SJSA1 (cell line): ENCODE data around the gene LASP1. TPM values are rescaled to one million over a fixed set of nuclear protein-coding genes. Genes with fewer than 3 reads are reported as not detected.

Experiments used
- DNase-seq, 2 experiments: peaks; one replicate each; pipeline ENCODE4 v3.0.0-alpha.2; 2015 to 2020; ENCODE audit warnings: low spot score in 2 of 2, low read depth in 1 of 2
- H3K27ac ChIP-seq: fragments of 250-450 bp; sonication (Bioruptor Pico); 2 replicates; pipeline ENCODE4 v1.5.1; 2020; ENCODE audit warnings: mild to moderate bottlenecking, moderate library complexity
- H3K27me3 ChIP-seq: fragments of 250-450 bp; sonication (Bioruptor Pico); replicated peaks from 2 replicates; pipeline ENCODE4 v1.5.1; 2020; ENCODE audit warnings: mild to moderate bottlenecking, moderate library complexity
- H3K36me3 ChIP-seq: fragments of 250-450 bp; sonication (Bioruptor Pico); 2 replicates; pipeline ENCODE4 v1.5.1; 2020; ENCODE audit warnings: mild to moderate bottlenecking
- H3K4me1 ChIP-seq: fragments of 250-450 bp; sonication (Bioruptor Pico); replicated peaks from 2 replicates; pipeline ENCODE4 v1.6.1; 2021; ENCODE audit warnings: mild to moderate bottlenecking
- H3K4me3 ChIP-seq: fragments of 250-450 bp; sonication (Bioruptor Pico); 2 replicates; pipeline ENCODE4 v1.5.1; 2020; ENCODE audit warnings: mild to moderate bottlenecking
- H3K9me3 ChIP-seq: fragments of 250-450 bp; sonication (Bioruptor Pico); replicated peaks from 2 replicates; pipeline ENCODE4 v1.5.1; 2020; ENCODE audit warnings: mild to moderate bottlenecking
- total RNA-seq: library from RNA; depleted of rRNA; stranded (reverse); fragments of >200 nt; shearing (Covaris generic); gene quantifications from 2 replicates; pipeline ENCODE4 v1.2.3, GENCODE V29; 2014

LASP1 gene
- total RNA-seq, 1 experiment from 2014 or later, result 174 TPM

DNA sequence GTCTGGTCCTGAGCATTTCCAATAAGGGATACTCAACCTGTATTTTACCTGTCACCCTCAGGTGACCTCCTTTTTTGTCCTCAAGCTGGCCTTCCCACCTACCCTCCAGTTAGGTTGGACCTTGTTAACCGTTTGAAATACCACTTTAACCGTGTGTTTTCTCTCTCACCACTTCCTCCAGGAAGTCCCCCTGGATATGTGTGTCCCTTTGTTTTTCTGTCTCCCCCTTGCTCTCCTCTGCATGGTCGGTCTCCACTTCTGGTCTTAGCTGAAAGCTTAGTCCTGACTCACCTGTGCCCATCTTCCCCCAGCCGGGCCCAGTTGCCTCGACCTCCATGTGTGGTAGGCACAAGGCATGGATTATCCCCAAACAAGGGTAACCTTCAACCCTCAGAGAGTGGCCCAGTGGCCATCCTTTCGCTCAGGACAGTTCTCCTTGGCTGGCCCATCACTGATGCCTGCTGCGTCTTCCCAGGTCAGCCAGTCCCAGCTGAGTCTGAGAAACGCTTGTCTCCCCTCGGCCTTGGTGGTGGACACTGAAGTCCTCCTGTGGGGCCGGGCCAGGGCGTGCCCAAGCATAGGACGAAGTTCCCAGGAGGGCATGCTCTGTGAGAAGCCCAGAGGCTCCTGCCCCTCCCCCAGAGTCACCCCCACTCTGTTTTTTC is 20.0 kb downstream of the LASP1 start:
- H3K36me3 ChIP-seq, result peaks cover 97% of the 10 kb centered on the region
- H3K9me3 ChIP-seq, result no peaks in the 10 kb centered on the region
- H3K4me1 ChIP-seq, result no peaks in the 10 kb centered on the region
- no peak for DNase-seq
- no peak overlapping the region for H3K27ac ChIP-seq
- H3K27me3 ChIP-seq, result no peaks in the 10 kb centered on the region
- H3K4me3 ChIP-seq, result no peak overlapping the region

DNA sequence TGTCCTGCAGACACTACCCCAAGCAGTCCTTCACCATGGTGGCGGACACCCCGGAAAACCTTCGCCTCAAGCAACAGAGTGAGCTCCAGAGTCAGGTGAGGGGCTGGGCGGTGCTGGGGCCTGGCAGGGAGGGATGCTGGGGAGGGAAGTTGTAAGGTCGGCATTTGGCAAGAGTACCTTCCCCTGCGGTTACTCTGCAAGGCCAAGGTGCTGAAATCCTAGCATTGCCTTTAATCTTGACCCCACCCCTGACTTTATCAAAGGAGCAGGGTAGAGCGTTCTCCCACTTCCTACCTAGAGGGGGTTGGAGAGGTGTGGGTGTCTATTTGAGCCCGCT is 20.5 kb downstream of the LASP1 start:
- no peak overlapping the region for H3K4me3 ChIP-seq
- peaks cover 95% of the 10 kb centered on the region for H3K36me3 ChIP-seq
- no peaks in the 10 kb centered on the region for H3K4me1 ChIP-seq
- no peaks in the 10 kb centered on the region for H3K9me3 ChIP-seq
- no peak for DNase-seq
- no peak overlapping the region for H3K27ac ChIP-seq
- H3K27me3 ChIP-seq, result no peaks in the 10 kb centered on the region

DNA sequence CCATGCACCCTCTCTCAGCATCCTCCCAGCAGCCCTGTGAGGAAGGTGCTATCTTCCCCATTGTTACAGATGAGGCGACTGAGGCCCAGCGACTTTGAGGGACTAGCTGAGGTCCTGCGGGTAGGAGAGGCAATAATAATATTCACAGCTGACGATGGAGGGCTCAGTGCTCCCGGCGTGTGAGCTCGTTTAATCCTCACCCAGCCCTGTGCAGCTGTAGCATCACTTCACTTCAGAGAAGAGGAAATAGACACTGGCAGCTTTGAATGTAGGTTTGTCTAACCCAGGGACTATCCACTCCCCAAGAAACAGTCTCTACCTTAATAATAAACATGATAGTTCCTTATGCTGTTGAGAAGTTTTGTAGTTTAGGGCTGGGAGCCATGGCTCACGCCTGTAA is 21.6 kb downstream of the LASP1 start:
- Histone ChIP-seq H3K27ac (no peak overlapping the region), H3K9me3 (no peaks in the 10 kb centered on the region), H3K4me3 (no peak overlapping the region), H3K27me3 (no peaks in the 10 kb centered on the region), H3K36me3 (peaks cover 96% of the 10 kb centered on the region), H3K4me1 (no peaks in the 10 kb centered on the region)
- no peak for DNase-seq

DNA sequence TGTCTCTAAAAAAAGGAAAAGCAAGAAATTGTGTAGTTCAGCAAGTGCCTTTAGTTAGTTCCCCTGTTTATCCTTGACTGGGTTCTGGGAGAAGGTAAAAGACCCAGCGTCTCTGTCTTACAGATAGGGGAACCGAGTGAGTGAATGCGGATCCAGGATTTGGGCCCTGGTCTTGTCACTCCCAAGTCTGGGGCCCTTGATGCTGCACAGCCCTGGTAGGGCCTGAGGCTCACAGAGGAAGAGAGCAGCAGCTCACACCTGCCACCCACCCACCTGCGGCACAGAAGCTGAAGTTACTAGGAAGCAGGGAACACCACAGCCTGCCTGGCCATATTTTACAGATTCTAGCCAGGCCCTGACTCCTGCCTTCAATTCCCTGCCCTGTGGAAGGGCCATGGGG is 22.2 kb downstream of the LASP1 start:
- no peaks in the 10 kb centered on the region for H3K27me3 ChIP-seq
- H3K4me3 ChIP-seq, result no peak overlapping the region
- H3K27ac ChIP-seq, result no peak overlapping the region
- H3K9me3 ChIP-seq, result no peaks in the 10 kb centered on the region
- DNase-seq, result no peak
- H3K4me1 ChIP-seq, result no peaks in the 10 kb centered on the region
- peaks cover 96% of the 10 kb centered on the region for H3K36me3 ChIP-seq

DNA sequence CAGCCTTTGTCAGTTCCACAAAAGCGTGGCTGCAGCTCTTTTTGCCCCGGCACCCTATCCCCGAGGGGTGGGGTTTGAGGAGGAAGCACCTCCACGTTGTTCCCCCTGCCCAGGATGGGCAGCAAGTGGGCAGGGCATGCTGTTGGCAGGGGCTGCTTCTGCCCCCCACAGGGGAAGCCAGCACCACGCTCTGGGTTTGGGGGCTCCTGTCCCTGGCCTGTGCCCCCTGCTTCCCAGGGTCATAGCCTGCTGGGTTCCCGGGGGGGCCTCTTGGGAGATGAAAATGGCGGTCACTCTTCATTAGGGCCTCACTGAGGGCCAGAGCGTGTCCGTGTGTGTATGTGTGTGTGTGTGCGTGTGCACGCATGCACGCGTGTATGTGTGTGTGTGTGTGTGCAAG is 22.8 kb downstream of the LASP1 start:
- H3K36me3 ChIP-seq, result peaks cover 96% of the 10 kb centered on the region
- no peak for DNase-seq
- no peak overlapping the region for H3K27ac ChIP-seq

DNA sequence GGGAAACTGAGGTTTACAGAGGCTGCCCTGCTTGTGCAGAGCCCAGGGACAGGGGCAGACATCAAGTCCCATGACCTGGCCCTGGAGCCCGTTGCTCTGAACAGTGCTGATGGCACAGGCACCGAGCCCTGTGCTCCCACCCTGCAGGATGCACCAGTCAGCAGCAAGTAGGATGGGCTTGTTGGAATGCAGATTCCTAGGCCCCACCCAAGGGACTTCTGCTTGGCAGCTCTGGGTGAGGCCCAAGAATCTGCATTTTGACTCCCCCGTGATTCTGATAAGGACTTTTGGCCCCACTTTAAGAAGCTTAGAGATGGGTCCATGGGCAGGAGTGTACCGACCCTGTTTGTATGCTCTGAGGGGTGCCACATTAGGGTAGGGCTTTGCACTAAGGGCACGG is 23.3 kb downstream of the LASP1 start:
- no peaks in the 10 kb centered on the region for H3K27me3 ChIP-seq
- no peak overlapping the region for H3K4me3 ChIP-seq
- no peak overlapping the region for H3K27ac ChIP-seq
- H3K9me3 ChIP-seq, result no peaks in the 10 kb centered on the region
- no peak for DNase-seq
- no peaks in the 10 kb centered on the region for H3K4me1 ChIP-seq
- H3K36me3 ChIP-seq, result peaks cover 96% of the 10 kb centered on the region

More for the DNA sequence above, 22.8 kb downstream of the LASP1 start:
- H3K4me3 ChIP-seq, result no peak overlapping the region
- H3K4me1 ChIP-seq, result no peaks in the 10 kb centered on the region
- no peaks in the 10 kb centered on the region for H3K9me3 ChIP-seq
- no peaks in the 10 kb centered on the region for H3K27me3 ChIP-seq

DNA sequence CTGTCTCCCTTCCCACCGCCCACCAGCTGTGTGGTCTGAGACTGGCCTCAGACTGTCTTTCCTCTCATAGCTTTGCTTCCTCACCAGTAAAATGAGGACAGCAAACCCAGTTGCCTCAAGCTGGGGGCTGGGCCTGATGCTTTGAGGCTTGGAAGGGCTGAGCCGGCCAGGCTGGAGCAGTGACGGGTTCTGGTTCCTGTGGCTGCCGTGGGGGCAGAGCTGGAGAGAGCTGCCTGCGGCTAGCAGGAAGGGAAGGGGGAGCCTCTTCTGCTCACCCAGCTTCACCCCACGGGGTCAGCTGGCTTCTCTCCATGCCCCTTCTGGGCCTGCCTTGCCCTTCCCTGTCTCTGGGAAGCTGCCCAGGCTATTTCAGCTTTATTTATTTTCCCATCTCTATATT is 23.7 kb downstream of the LASP1 start:
- Histone ChIP-seq H3K4me3 (no peak overlapping the region), H3K36me3 (peaks cover 97% of the 10 kb centered on the region), H3K9me3 (no peaks in the 10 kb centered on the region), H3K27ac (no peak overlapping the region), H3K27me3 (no peaks in the 10 kb centered on the region), H3K4me1 (no peaks in the 10 kb centered on the region)
- no peak for DNase-seq

DNA sequence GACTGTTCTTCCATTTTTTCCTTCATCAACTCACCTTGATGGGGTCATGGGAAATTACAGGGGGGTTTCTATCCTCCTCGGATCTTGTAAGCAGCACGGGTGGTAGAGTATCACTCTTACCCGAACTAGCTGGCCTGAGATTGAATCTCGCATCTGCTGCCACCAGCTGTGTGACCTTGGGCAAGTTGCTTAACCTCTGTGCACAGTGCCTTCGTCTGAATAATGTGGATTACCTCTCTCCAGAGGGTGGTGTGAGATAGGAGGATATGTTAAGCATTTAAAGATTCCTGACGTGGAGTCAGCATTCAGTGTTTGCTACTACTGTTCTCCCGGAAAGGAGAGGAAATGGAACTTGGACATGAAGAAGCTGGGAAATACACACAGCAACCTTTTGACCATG is 24.4 kb downstream of the LASP1 start:
- Histone ChIP-seq H3K27me3 (no peaks in the 10 kb centered on the region), H3K4me1 (no peaks in the 10 kb centered on the region), H3K9me3 (no peaks in the 10 kb centered on the region), H3K36me3 (peaks cover 97% of the 10 kb centered on the region), H3K4me3 (no peak overlapping the region), H3K27ac (no peak overlapping the region)
- no peak for DNase-seq

DNA sequence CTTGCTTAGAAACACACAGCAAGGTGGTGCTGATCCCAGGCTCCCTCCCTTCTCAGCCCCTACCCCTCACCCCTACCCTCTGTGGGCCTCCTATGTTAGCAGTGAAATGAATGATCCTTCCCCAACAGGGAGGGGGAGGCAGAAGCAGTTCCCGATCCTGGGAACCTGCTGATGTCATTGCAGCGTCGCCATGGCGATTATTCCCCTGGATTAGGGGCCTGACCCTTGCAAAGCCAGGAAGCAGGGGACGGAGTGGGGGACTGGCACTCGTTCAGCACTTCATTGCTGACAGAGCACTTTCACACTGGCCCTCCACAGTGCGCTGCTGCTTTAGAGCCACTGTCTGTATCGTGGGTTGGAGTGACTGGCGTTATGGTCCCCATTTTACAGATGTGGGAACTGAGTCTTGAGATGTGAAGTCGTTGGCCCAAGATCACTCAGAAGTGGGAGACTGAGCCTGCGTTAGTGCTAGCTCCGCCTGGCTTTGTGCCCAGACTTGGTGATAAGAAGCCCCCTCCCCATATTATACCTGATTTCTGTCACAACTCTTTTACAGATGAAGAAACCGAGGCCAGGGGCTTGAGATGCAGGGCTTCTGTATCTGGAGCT is 26.6 kb downstream of the LASP1 start:
- DNase-seq, result no peak
- peaks cover 12% of the 10 kb centered on the region for H3K4me1 ChIP-seq
- no peak overlapping the region for H3K4me3 ChIP-seq
- H3K27me3 ChIP-seq, result no peaks in the 10 kb centered on the region
- no peaks in the 10 kb centered on the region for H3K9me3 ChIP-seq
- no peak overlapping the region for H3K27ac ChIP-seq
- peaks cover 96% of the 10 kb centered on the region for H3K36me3 ChIP-seq

DNA sequence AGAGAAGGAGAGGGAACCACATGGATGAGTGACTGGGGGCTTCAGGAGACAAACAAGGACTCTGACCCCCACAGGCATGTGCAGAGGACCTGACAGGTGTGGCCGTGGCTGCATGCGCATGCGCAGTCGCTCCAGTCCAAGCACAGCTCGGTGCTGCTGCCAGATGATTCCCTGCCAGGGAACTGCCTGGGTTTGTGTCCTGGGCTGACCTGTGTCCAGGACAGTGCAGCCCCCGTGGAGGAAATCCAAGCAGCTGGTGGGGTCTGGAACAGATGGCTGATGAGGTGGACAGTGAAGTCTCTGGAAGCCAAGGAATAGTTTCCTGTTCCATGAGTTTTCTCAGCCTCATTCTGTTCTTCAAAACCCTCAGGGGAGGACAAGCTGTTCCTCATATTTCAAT is 27.3 kb downstream of the LASP1 start:
- H3K36me3 ChIP-seq, result peaks cover 96% of the 10 kb centered on the region
- no peaks in the 10 kb centered on the region for H3K9me3 ChIP-seq
- peaks cover 12% of the 10 kb centered on the region for H3K4me1 ChIP-seq
- H3K27me3 ChIP-seq, result no peaks in the 10 kb centered on the region
- H3K4me3 ChIP-seq, result no peak overlapping the region
- no peak overlapping the region for H3K27ac ChIP-seq
- DNase-seq, result no peak

DNA sequence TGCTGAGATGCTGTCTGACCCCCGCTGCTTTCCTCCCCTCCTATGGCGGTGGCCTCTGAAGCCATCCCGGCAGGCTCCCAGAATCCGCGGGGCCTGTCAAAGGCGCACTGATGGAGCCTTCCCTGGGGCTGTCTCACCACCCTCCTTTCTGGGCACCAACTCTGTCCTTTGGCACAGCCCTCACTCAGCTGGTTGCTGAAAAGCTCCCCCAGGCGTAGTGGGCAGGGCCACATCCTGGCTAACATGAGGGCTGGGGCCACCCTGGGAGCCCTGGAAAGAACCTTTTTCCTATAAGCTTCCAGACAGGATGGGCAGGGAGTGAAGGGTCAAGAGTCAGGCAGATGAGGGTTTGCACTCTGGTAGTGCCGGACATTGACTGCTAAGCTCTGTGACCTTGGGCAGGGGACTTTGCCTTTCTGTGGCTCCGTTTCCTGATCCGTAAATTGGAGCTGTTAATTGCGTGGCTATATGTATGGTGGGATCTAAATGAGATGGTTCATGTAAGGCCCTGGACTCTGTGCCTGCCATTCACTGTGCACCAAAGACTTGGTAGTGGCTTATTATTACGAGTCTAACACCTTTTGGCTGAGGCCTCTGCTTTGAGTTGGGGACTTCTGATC is 27.9 kb downstream of the LASP1 start:
- peaks cover 12% of the 10 kb centered on the region for H3K4me1 ChIP-seq

DNA sequence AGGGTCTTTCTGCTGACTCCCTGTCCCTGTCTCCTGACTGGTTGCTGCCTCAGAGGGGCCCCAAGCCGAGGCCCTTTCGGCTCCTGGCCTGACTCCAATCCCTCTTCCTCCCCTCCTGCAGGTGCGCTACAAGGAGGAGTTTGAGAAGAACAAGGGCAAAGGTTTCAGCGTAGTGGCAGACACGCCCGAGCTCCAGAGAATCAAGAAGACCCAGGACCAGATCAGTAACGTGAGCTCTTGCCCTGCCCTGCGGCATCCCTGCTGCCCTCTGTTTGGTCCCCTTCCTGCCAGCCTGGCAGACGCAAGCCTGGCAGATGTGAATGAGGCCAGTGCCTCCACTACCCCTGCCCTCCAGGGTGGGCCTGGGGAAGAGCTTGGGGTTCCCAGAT is 28.4 kb downstream of the LASP1 start:
- H3K27ac ChIP-seq, result no peak overlapping the region
- H3K9me3 ChIP-seq, result no peaks in the 10 kb centered on the region
- H3K36me3 ChIP-seq, result peaks cover 95% of the 10 kb centered on the region
- peaks cover 12% of the 10 kb centered on the region for H3K4me1 ChIP-seq
- H3K4me3 ChIP-seq, result no peak overlapping the region
- H3K27me3 ChIP-seq, result no peaks in the 10 kb centered on the region
- no peak for DNase-seq

More for the DNA sequence above, 27.9 kb downstream of the LASP1 start:
- Histone ChIP-seq H3K27ac (no peak overlapping the region), H3K27me3 (no peaks in the 10 kb centered on the region), H3K4me3 (no peak overlapping the region), H3K36me3 (peaks cover 95% of the 10 kb centered on the region), H3K9me3 (no peaks in the 10 kb centered on the region)
- DNase-seq, result no peak

DNA sequence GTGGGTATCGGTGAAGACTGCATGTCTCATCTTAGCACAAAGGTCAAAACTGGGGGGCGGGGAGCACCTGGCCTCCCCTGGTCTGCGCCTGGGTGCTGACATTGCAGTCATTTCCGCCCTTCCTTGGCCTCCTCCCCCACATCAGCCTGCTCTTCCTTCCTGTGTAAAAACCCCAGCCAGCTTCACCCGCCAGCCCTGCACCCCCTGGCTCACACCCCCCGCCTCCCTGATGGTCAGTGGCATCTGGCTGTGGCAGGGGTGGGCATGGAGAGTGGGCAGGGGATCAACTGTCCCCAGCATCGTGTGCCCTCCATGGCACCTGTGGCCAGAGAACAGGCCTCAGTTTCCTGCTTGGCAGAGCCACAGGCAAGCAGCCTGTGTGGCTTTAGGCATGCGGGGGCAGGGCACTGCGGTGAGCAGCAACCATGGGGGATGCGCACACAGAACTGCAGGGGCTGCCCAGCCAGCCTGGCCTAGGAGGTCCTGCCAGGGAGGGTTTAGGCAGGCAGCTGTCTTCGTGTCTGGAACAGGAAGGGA is 29.0 kb downstream of the LASP1 start:
- Histone ChIP-seq H3K27ac (no peak overlapping the region), H3K36me3 (peaks cover 95% of the 10 kb centered on the region), H3K27me3 (no peaks in the 10 kb centered on the region), H3K4me1 (peaks cover 12% of the 10 kb centered on the region), H3K4me3 (no peak overlapping the region), H3K9me3 (no peaks in the 10 kb centered on the region)
- no peak for DNase-seq

DNA sequence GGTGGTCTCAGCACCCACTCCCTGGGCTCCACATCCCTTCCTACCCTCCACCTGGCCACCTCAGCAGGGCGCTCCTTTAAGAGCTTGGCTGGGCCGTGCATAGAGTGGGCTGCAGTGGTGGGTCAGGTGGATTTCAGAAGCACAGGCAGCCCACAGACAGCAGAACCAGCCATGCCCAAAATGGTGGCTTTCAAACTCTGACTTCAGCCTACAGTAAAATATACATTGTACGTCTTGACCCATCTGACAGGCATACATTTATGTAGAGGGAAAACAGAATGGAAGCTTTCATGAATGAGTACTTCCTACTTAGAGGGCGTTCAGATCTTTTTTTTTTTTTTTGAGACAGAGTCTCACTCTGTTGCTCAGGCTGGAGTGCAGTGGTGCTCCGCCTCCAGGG is 29.6 kb downstream of the LASP1 start:
- no peaks in the 10 kb centered on the region for H3K27me3 ChIP-seq
- H3K4me1 ChIP-seq, result peaks cover 12% of the 10 kb centered on the region
- no peaks in the 10 kb centered on the region for H3K9me3 ChIP-seq
- DNase-seq, result no peak
- H3K36me3 ChIP-seq, result peaks cover 95% of the 10 kb centered on the region
- no peak overlapping the region for H3K4me3 ChIP-seq
- no peak overlapping the region for H3K27ac ChIP-seq
